Neuron (in vitro differentiated cells): ENCODE measurements around the gene OTOG.

ENCODE experiments used
- H2AFZ ChIP-seq: one replicate; pipeline ENCODE4 v1.6.1; 2013; ENCODE audit warnings: low read depth, mild to moderate bottlenecking, inconsistent platforms, low read length, moderate library complexity
- H3K27me3 ChIP-seq: one replicate; pipeline ENCODE4 v1.6.1; 2013; ENCODE audit warnings: low read length; ENCODE audit not compliant: insufficient read depth
- H3K36me3 ChIP-seq: one replicate; pipeline ENCODE4 v1.6.1; 2013; ENCODE audit warnings: low read length; ENCODE audit not compliant: insufficient read depth
- H3K4me1 ChIP-seq: one replicate; pipeline ENCODE4 v1.6.1; 2013; ENCODE audit warnings: low read length; ENCODE audit not compliant: insufficient read depth
- H3K4me3 ChIP-seq: 2 replicates; pipeline ENCODE4 v1.5.1; 2013; ENCODE audit warnings: mild to moderate bottlenecking, low read length, moderate library complexity
- H3K9me3 ChIP-seq: one replicate; pipeline ENCODE4 v1.6.1; 2013; ENCODE audit warnings: low read length

Gene OTOG

GRCh38 chr11:17578958-17579357 lies 31.9 kb downstream of the OTOG start:
- Histone ChIP-seq H2AFZ (no peak overlapping the region), H3K4me3 (no peak overlapping the region), H3K9me3 (no peaks in the 10 kb centered on the region), H3K27me3 (no peaks in the 10 kb centered on the region), H3K4me1 (no peaks in the 10 kb centered on the region), H3K36me3 (no peaks in the 10 kb centered on the region)

- Histone ChIP-seq H3K9me3 (no peaks in the 10 kb centered on the region), H3K36me3 (no peaks in the 10 kb centered on the region), H2AFZ (no peak overlapping the region), H3K4me1 (no peaks in the 10 kb centered on the region), H3K4me3 (no peak overlapping the region), H3K27me3 (no peaks in the 10 kb centered on the region)
Observed at GRCh38 chr11:17579451-17579850, 32.4 kb downstream of the OTOG start.

- no peaks in the 10 kb centered on the region for H3K36me3 ChIP-seq
- no peak overlapping the region for H2AFZ ChIP-seq
- no peaks in the 10 kb centered on the region for H3K27me3 ChIP-seq
- H3K9me3 ChIP-seq: no peaks in the 10 kb centered on the region
- H3K4me3 ChIP-seq: no peak overlapping the region
- H3K4me1 ChIP-seq: no peaks in the 10 kb centered on the region
Observed at GRCh38 chr11:17580271-17580670, 33.2 kb downstream of the OTOG start.

GRCh38 chr11:17581036-17581731 lies 34.1 kb downstream of the OTOG start:
- H3K4me1 ChIP-seq: no peaks in the 10 kb centered on the region
- H2AFZ ChIP-seq: no peak overlapping the region
- H3K36me3 ChIP-seq: no peaks in the 10 kb centered on the region
- H3K9me3 ChIP-seq: no peaks in the 10 kb centered on the region
- peaks cover 3% of the 10 kb centered on the region for H3K27me3 ChIP-seq
- H3K4me3 ChIP-seq: no peak overlapping the region

DNA sequence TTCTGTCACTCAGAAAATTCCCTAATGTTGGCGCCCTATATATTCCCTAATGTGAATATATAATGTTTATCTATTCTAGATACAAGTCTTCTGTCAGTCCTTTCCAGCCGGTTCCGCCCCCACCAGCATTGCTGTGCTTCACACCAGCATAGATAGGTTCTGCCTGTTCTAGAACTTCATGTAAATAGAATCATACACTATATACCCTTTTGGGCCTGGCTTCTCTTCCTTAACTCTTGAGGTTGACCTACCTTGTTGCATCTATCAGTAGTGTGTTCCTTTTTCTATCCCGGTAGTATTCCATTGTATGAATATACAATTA lies 34.6 kb downstream of the OTOG start:
- Histone ChIP-seq H3K9me3 (no peaks in the 10 kb centered on the region), H3K27me3 (peaks cover 3% of the 10 kb centered on the region), H3K36me3 (no peaks in the 10 kb centered on the region), H2AFZ (no peak overlapping the region), H3K4me3 (no peak overlapping the region), H3K4me1 (no peaks in the 10 kb centered on the region)

- peaks cover 18% of the 10 kb centered on the region for H3K27me3 ChIP-seq
- no peaks in the 10 kb centered on the region for H3K4me1 ChIP-seq
- no peak overlapping the region for H3K4me3 ChIP-seq
- H3K36me3 ChIP-seq: no peaks in the 10 kb centered on the region
- H3K9me3 ChIP-seq: no peaks in the 10 kb centered on the region
- H2AFZ ChIP-seq: no peak overlapping the region
Observed at GRCh38 chr11:17585911-17586695, 39.0 kb downstream of the OTOG start.

DNA sequence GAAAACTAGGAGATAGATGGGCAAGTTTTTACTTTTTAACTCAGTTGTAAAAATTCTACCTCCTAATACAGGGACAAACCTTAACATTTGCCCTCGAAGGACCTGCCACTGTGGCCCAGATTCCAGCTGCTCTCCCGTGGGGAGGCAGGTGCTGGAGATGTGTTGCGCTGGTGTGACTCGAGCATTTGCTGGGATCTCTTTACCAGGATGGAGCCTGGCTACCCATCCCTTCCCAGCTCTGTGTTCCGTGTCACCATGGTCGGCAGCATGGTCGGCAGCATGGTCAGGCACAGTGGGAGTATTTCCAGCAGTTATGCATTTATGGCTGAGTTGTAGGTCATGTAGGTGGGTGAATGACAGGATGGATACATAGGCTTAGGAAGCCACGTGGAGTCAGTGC lies 41.1 kb downstream of the OTOG start:
- Histone ChIP-seq H3K9me3 (no peaks in the 10 kb centered on the region), H3K4me3 (no peak overlapping the region), H3K4me1 (no peaks in the 10 kb centered on the region), H3K27me3 (peaks cover 18% of the 10 kb centered on the region), H3K36me3 (no peaks in the 10 kb centered on the region), H2AFZ (no peak overlapping the region)

DNA sequence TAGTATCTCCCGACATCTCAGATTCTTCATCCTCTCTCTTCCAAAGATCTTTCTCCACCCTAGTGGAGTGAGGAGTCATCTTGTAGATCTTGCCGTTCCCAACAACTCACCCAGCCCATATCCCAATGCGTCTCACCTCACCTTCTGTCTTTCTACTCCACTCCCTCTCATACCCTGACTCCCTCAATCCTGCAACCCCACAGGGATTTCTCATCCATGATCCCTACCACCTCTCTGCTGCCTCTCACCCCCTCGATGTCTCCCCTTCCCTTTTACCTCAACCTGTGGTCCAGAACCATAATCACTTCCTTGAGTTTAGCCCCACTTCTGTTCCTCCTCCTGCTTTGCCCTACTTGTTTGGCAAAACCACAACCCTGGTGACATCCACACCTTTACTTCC lies 41.7 kb downstream of the OTOG start:
- H3K4me3 ChIP-seq: no peak overlapping the region
- H3K36me3 ChIP-seq: no peaks in the 10 kb centered on the region
- peaks cover 2% of the 10 kb centered on the region for H3K9me3 ChIP-seq
- peaks cover 18% of the 10 kb centered on the region for H3K27me3 ChIP-seq
- no peaks in the 10 kb centered on the region for H3K4me1 ChIP-seq
- no peak overlapping the region for H2AFZ ChIP-seq

- Histone ChIP-seq H3K4me3 (no peak overlapping the region), H3K27me3 (peaks cover 17% of the 10 kb centered on the region), H3K4me1 (no peaks in the 10 kb centered on the region), H3K36me3 (no peaks in the 10 kb centered on the region), H2AFZ (no peak overlapping the region), H3K9me3 (peaks cover 2% of the 10 kb centered on the region)
Observed at GRCh38 chr11:17590463-17590862, 43.4 kb downstream of the OTOG start.

DNA sequence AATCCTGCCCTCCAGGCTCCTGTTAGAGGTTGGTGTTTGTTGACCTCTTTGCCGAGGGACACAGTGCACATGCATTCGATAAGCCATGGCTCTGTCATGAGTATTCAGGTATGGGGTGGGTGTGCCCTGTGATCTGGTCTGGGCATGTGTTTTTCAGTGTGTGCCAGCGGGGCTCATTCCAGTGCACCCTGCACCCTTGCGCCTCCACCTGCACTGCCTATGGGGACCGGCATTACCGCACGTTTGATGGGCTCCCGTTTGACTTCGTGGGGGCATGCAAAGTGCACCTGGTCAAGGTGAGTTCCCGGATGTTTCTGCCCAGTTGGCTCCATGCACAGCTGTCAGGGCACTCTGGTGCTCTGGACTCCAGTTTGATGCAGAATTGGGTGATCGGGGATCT lies 44.2 kb downstream of the OTOG start:
- H3K27me3 ChIP-seq: peaks cover 15% of the 10 kb centered on the region
- peaks cover 2% of the 10 kb centered on the region for H3K9me3 ChIP-seq

DNA sequence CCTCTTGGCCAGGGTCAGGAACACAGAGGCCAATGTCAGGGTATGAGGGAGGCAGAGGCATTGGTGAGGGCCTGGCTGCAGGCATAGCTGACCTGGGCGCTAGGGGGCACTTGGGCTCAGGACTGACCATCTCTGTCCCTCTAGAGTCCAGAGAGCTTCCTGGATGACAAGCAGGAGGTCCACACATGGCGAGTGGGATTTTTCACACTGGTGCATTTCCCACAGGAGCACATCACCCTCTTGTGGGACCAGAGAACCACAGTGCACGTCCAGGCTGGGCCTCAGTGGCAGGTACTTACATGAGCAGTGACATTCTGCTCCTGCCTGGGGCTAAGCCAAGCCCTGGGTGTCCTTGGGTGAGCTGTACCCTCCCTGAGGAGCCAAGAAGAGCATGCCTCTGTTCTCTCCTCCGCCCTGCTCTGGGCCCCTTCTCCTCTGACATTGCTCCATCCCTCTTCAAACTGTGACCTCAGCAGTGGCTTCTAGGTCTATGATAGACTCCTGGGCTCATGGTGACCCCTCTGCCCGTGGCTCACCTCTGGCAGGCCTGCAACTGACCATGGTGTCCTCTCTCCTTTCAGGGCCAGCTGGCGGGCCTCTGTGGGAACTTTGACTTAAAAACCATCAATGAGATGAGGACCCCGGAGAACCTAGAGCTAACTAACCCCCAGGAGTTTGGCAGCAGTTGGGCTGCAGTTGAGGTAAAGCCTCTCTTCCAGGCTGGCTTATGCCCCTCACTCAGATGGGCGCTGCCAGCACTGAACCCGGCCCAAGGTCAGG lies 46.6 kb downstream of the OTOG start:
- Histone ChIP-seq H3K36me3 (no peaks in the 10 kb centered on the region), H3K4me1 (no peaks in the 10 kb centered on the region), H2AFZ (no peak overlapping the region), H3K27me3 (peaks cover 15% of the 10 kb centered on the region), H3K9me3 (peaks cover 2% of the 10 kb centered on the region), H3K4me3 (no peak overlapping the region)

More for the DNA sequence above, 44.2 kb downstream of the OTOG start:
- Histone ChIP-seq H3K4me1 (no peaks in the 10 kb centered on the region), H3K36me3 (no peaks in the 10 kb centered on the region), H3K4me3 (no peak overlapping the region), H2AFZ (no peak overlapping the region)

DNA sequence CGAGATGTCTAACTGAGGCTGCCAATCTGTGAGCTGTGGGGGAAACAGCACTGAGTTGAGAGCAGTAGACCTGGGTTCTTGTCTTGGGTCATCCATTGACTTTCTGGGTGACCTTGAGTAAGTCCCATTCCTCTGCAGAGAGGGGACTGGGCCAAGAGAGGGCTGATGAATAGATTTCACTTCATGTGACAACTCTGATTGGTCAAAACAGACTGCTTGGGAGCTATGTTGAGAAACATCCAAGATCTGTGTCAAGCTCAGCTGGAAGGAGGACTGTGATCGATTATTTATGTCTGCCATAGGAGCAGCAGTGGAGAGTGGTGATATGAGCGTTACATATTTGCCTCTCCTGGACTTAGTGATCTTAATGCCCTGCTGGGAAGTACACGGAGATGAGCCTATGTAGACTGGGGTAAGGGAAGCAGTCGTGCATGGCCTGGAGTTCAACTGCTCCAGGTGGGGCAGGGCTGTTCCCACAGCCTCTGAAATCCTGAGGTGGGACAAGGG lies 47.7 kb downstream of the OTOG start:
- Histone ChIP-seq H3K27me3 (peaks cover 12% of the 10 kb centered on the region), H3K4me3 (no peak overlapping the region), H3K4me1 (no peaks in the 10 kb centered on the region), H3K36me3 (no peaks in the 10 kb centered on the region), H2AFZ (no peak overlapping the region), H3K9me3 (peaks cover 2% of the 10 kb centered on the region)
